RWPE1 (cell line): Measurements from ENCODE around the gene SLC9A9.

ENCODE experiments used
- CTCF ChIA-PET: fragments of 350-600 bp; sonication (Branson Sonifier 250); formaldehyde crosslinking; extraction: SDS; loops from one replicate; lab custom pipeline; 2021; lab: Yijun Ruan, JAX
- POLR2A ChIA-PET: fragments of 400-600 bp; formaldehyde crosslinking; extraction: SDS; loops from one replicate; lab custom pipeline; 2020; ENCODE audit warnings: antibody characterized with exemption; ENCODE audit not compliant: low non-redundant PET; lab: Yijun Ruan, JAX
- DNase-seq: peaks from one replicate; pipeline ENCODE4 v3.0.0; 2012; ENCODE audit warnings: low spot score
- H3K27ac ChIP-seq: fragments of 450-650 bp; 2 replicates; pipeline ENCODE4 v1.5.1; 2017
- CTCF ChIP-seq: fragments of 450-650 bp; conservative IDR thresholded peaks from 2 replicates; pipeline ENCODE4 v1.5.1; 2017; ENCODE audit warnings: low read depth, mild to moderate bottlenecking

Gene SLC9A9

DNA sequence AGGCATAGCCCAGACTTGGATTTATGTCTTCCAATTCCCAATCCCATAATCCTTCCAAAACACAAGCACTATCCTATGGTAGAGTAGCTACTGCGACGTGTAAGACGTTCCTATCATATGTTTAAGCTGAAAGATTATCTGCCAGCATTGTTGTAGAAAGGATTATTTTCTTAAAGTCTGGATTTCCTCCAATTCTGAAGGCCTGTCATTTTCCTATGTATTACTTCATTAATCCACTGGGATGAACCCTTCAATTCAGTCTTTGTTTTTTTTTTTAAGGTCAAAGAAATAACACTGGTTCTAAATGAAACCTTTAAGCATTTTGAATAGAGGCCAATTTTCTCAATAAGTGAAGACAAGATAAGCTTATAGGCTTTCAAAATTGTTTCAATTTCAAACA lies 289.0 kb downstream of the SLC9A9 start:
- POLR2A ChIA-PET = no interaction called here
- no peak for TF ChIP-seq CTCF
- DNase-seq = no peak
- H3K27ac ChIP-seq = no peak overlapping the region
- CTCF ChIA-PET = no interaction called here

DNA sequence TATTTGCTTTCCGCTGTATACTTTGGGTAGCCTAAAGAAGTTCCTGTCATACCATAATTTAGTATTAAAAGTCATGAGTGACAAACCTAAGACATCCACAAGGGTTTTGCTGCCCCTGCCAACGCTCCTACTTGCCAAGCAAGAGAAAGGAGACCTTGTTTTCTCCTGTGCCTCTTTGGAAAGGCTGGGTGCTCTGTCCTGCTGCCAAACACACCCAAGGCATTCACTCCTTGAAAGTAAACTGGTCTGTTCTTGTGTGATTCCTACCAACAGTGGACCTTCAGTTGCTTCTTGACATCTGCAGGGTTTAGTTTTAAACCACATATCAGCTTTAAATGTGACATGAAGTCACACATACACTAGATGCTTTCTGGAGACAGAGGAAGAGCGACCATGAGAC lies 295.4 kb downstream of the SLC9A9 start:
- ChIA-PET CTCF (interaction anchor here (0.7 kb wide), 1 partner anchor 456 kb away, joined by 3 read pairs; no protein-coding TSS in a partner anchor), POLR2A (no interaction called here)
- no peak for TF ChIP-seq CTCF
- no peak for DNase-seq
- no peak overlapping the region for H3K27ac ChIP-seq

DNA sequence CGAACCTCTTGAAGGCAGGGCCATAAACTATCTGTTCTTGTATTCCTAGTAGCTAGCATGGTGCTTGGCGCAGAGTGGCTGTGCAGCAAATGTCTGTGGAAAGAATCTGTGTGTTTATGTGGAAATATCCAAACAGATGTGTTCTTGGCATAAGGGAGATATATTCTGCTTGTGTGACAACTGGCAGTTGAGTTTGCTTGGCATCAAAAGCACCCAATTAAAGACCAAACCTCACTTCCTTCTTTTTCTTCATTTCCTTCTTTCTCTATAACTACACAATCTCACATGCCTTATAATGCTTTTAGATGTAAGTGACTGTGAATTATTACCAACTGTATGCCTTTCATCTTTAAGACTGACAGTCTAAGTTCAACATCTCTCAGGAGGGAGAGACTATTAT lies 296.5 kb downstream of the SLC9A9 start:
- POLR2A ChIA-PET = no interaction called here
- no peak for DNase-seq
- no peak for TF ChIP-seq CTCF
- CTCF ChIA-PET = no interaction called here
- no peak overlapping the region for H3K27ac ChIP-seq

DNA sequence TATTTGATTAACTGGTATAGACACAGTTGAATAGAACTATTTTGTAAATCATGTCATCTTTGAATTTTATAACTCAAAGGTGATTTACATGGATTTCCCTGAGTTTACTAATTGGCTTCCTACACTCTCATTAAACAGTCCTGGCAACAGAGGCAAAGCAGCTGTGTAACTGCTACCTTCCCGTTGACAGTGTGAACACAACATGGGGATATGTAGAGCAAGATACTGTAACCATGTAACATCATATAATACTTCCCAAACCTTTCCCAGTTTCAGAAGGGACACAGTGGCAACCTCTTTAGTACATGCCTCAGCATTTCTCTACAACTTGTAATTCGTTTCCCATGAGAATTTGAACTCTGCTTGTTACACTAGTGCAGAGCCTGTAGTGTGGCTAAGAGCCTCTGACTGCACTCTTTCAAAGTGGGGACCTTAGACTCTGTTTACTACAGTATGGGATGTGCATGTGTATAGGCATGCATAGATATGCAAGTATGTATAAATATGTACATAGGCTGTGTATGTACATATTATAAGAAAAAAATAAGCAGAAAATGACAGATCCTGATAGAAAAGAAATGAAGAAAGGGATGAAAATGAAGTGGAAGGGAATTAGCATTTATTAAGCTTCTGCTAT lies 299.3 kb downstream of the SLC9A9 start:
- H3K27ac ChIP-seq = no peak overlapping the region
- CTCF ChIA-PET = no interaction called here
- TF ChIP-seq CTCF = no peak
- POLR2A ChIA-PET = no interaction called here
- DNase-seq = no peak

- ChIA-PET POLR2A (no interaction called here), CTCF (no interaction called here)
- DNase-seq = no peak
- no peak for TF ChIP-seq CTCF
- no peak overlapping the region for H3K27ac ChIP-seq
Measured at GRCh38 chr3:143548393-143548792, 299.9 kb downstream of the SLC9A9 start.

- TF ChIP-seq CTCF = no peak
- ChIA-PET CTCF (no interaction called here), POLR2A (no interaction called here)
- no peak overlapping the region for H3K27ac ChIP-seq
- DNase-seq = no peak
Measured at GRCh38 chr3:143538577-143538981, 309.7 kb downstream of the SLC9A9 start.

GRCh38 chr3:143538061-143538460 lies 310.2 kb downstream of the SLC9A9 start:
- no peak for TF ChIP-seq CTCF
- ChIA-PET CTCF (no interaction called here), POLR2A (no interaction called here)
- no peak overlapping the region for H3K27ac ChIP-seq
- no peak for DNase-seq
